ENCODE data around the gene BMPR1B.
A peak's percentile ranks its signal among the peaks of the same experiment; 100 is the strongest.

DNA sequence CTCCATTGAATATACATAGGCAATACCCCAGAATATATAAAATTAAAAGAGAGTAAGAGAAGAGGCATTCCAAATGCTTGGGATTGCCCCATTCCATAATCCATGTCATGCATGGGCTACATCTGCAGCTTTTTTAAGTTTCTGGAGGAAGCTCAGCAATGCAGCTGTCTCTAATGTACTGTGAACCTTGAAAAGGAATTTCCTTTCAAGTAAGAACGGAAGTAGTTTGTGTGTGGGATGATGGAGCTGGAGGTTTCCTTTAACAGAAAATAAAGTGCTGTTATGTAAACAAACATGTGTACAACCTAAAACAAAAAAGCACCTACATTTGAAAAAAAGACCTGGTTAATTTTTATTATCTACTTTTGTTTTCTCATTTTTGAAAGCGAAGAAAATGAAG, 303.5 kb downstream of the BMPR1B start:
- TF ChIP-seq POLR2AphosphoS5 (IDR thresholded peaks at IDR 0.05; ENCODE audit: low read depth, low read length) = no peak
- TF ChIP-seq, protein P1, sequence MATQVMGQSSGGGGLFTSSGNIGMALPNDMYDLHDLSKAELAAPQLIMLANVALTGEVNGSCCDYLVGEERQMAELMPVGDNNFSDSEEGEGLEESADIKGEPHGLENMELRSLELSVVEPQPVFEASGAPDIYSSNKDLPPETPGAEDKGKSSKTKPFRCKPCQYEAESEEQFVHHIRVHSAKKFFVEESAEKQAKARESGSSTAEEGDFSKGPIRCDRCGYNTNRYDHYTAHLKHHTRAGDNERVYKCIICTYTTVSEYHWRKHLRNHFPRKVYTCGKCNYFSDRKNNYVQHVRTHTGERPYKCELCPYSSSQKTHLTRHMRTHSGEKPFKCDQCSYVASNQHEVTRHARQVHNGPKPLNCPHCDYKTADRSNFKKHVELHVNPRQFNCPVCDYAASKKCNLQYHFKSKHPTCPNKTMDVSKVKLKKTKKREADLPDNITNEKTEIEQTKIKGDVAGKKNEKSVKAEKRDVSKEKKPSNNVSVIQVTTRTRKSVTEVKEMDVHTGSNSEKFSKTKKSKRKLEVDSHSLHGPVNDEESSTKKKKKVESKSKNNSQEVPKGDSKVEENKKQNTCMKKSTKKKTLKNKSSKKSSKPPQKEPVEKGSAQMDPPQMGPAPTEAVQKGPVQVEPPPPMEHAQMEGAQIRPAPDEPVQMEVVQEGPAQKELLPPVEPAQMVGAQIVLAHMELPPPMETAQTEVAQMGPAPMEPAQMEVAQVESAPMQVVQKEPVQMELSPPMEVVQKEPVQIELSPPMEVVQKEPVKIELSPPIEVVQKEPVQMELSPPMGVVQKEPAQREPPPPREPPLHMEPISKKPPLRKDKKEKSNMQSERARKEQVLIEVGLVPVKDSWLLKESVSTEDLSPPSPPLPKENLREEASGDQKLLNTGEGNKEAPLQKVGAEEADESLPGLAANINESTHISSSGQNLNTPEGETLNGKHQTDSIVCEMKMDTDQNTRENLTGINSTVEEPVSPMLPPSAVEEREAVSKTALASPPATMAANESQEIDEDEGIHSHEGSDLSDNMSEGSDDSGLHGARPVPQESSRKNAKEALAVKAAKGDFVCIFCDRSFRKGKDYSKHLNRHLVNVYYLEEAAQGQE (IDR thresholded peaks at IDR 0.05; ENCODE audit: insufficient read depth in 1 of 2, low read depth in 2 of 2, low read length in 2 of 2) = no peak
- TF ChIP-seq SIN3A (IDR thresholded peaks at IDR 0.05; ENCODE audit: borderline replicate concordance, insufficient read depth, low read length) = peak; percentile 51; the same call in 1 of the 2 replicates

All from PFSK-1 (cell line).